Measurements from ENCODE around the gene STARD7.
A peak's percentile ranks its signal among the peaks of the same experiment; 100 is the strongest.
"Not testable (repeated sequence)": the region's sequence is repeated elsewhere in the genome, so short reads cannot be mapped to it uniquely, and the experiment has no call there.

The STARD7 gene

GRCh38 chr2:96208143-96209010 is at the start of gene STARD7:
Gene STARD7, minus strand, starts transcription at chr2:96208827. Its CDS starts 393 bp downstream, at chr2:96208434.
- DNase-seq: peak; percentile 96

- not testable (repeated sequence) for DNase-seq
Observed at GRCh38 chr2:96257744-96258143, 49.1 kb upstream of the STARD7 start.

- DNase-seq: no peak
Observed at GRCh38 chr2:96256611-96257113, 48.0 kb upstream of the STARD7 start.

GRCh38 chr2:96254571-96254970 is 45.9 kb upstream of the STARD7 start:
- DNase-seq: no peak

GRCh38 chr2:96253006-96253405 is 44.4 kb upstream of the STARD7 start:
- no peak for DNase-seq

- DNase-seq: no peak
Observed at GRCh38 chr2:96252526-96252925, 43.9 kb upstream of the STARD7 start.

- DNase-seq: no peak
Observed at GRCh38 chr2:96251721-96252292, 43.2 kb upstream of the STARD7 start.

GRCh38 chr2:96250188-96250587 is 41.6 kb upstream of the STARD7 start:
- no peak for DNase-seq

GRCh38 chr2:96249654-96250053 is 41.0 kb upstream of the STARD7 start:
- no peak for DNase-seq

GRCh38 chr2:96248624-96249023 is 40.0 kb upstream of the STARD7 start:
- no peak for DNase-seq

GRCh38 chr2:96247896-96248295 is 39.3 kb upstream of the STARD7 start:
- no peak for DNase-seq

GRCh38 chr2:96247009-96247408 is 38.4 kb upstream of the STARD7 start:
- DNase-seq: no peak

GRCh38 chr2:96245609-96246390 is 37.2 kb upstream of the STARD7 start:
- DNase-seq: no peak

- no peak for DNase-seq
Observed at GRCh38 chr2:96243843-96244242, 35.2 kb upstream of the STARD7 start.

- DNase-seq: peak; percentile 13 to 14
Observed at GRCh38 chr2:96241900-96242611, 33.4 kb upstream of the STARD7 start.

- DNase-seq: no peak
Observed at GRCh38 chr2:96241227-96241626, 32.6 kb upstream of the STARD7 start.

- DNase-seq: no peak
Observed at GRCh38 chr2:96240341-96241038, 31.9 kb upstream of the STARD7 start.

GRCh38 chr2:96239745-96240264 is 31.2 kb upstream of the STARD7 start:
- no peak for DNase-seq

GRCh38 chr2:96239091-96239490 is 30.5 kb upstream of the STARD7 start:
- no peak for DNase-seq

- DNase-seq: no peak
Observed at GRCh38 chr2:96238266-96238665, 29.6 kb upstream of the STARD7 start.

GRCh38 chr2:96236882-96237281 is 28.3 kb upstream of the STARD7 start:
- no peak for DNase-seq

- no peak for DNase-seq
Observed at GRCh38 chr2:96233880-96234316, 25.3 kb upstream of the STARD7 start.
